GM19397 (cell line): ENCODE measurements around the gene SLC8A1.

ENCODE experiments used
- ATAC-seq: cut with Tn5 transposase; IDR thresholded peaks from one replicate; pipeline ENCODE4 v1.9.1; 2021; ENCODE audit warnings: mild to moderate bottlenecking, moderate library complexity; ENCODE audit not compliant: unreplicated experiment

The SLC8A1 gene

GRCh38 chr2:40317046-40317445, 134.8 kb downstream of the SLC8A1 start:
- ATAC-seq, result no peak

- ATAC-seq, result no peak
Measured at GRCh38 chr2:40316620-40317019, 135.3 kb downstream of the SLC8A1 start.

- ATAC-seq, result no peak
Measured at GRCh38 chr2:40315683-40316082, 136.2 kb downstream of the SLC8A1 start.

- no peak for ATAC-seq
Measured at GRCh38 chr2:40311026-40311425, 140.9 kb downstream of the SLC8A1 start.

GRCh38 chr2:40310303-40310702, 141.6 kb downstream of the SLC8A1 start:
- no peak for ATAC-seq

GRCh38 chr2:40304340-40304739, 147.6 kb downstream of the SLC8A1 start:
- no peak for ATAC-seq

GRCh38 chr2:40303746-40304145, 148.1 kb downstream of the SLC8A1 start:
- no peak for ATAC-seq

GRCh38 chr2:40302751-40303325, 149.1 kb downstream of the SLC8A1 start:
- ATAC-seq, result no peak

- no peak for ATAC-seq
Measured at GRCh38 chr2:40300391-40300790, 151.5 kb downstream of the SLC8A1 start.

- no peak for ATAC-seq
Measured at GRCh38 chr2:40299781-40300180, 152.1 kb downstream of the SLC8A1 start.

- ATAC-seq, result no peak
Measured at GRCh38 chr2:40299173-40299572, 152.7 kb downstream of the SLC8A1 start.

- ATAC-seq, result no peak
Measured at GRCh38 chr2:40298026-40298425, 153.9 kb downstream of the SLC8A1 start.

- ATAC-seq, result no peak
Measured at GRCh38 chr2:40292291-40292690, 159.6 kb downstream of the SLC8A1 start.

- no peak for ATAC-seq
Measured at GRCh38 chr2:40289771-40290404, 162.0 kb downstream of the SLC8A1 start.

- ATAC-seq, result no peak
Measured at GRCh38 chr2:40287773-40288172, 164.1 kb downstream of the SLC8A1 start.

GRCh38 chr2:40287195-40287594, 164.7 kb downstream of the SLC8A1 start:
- no peak for ATAC-seq

- no peak for ATAC-seq
Measured at GRCh38 chr2:40286721-40287120, 165.2 kb downstream of the SLC8A1 start.

GRCh38 chr2:40285391-40285790, 166.5 kb downstream of the SLC8A1 start:
- ATAC-seq, result no peak

GRCh38 chr2:40284797-40285196, 167.1 kb downstream of the SLC8A1 start:
- no peak for ATAC-seq

GRCh38 chr2:40283111-40283909, 168.6 kb downstream of the SLC8A1 start:
- no peak for ATAC-seq

GRCh38 chr2:40282428-40282827, 169.5 kb downstream of the SLC8A1 start:
- peak; percentile 42 for ATAC-seq
